ENCODE measurements around the gene ZNF18. TPM values are rescaled to one million over a fixed set of nuclear protein-coding genes. Genes with fewer than 3 reads are reported as not detected.

The ZNF18 gene
- total and polyA plus RNA-seq, 2 donors (not counting 3 experiments of a cell fraction or from before 2014, with no cell fraction given), result 2.3 to 5.8 TPM

DNA sequence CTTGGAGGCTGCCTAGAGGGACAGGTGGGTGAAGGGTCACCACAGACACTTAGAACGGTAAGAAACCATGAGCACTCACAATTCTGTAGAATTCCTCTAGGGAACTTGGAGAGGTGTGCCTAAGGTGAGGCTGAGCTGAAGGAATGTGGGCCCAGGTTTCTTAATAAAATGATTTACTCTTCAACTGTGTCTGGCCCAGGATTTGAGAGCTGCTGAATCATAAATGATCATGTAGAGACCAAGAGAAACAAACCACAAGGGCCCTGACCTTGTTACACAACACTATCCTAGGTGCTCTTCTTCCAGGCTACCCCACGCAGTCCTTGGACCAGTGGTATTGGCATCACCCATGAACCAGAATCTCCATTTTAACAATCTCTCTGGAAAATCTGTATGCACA lies 27.7 kb downstream of the ZNF18 start:
- H2AFZ ChIP-seq (ENCODE audit: low read depth, low read length), result no peak overlapping the region
- no peaks in the 10 kb centered on the region for H3K27me3 ChIP-seq (ENCODE audit: control insufficient read depth in 2 of 2, insufficient read depth in 2 of 2, low read length in 2 of 2)
- no peak overlapping the region for H3K9ac ChIP-seq (replicated peaks; ENCODE audit: extremely low read depth, insufficient read depth, low read length)
- intact Hi-C loops (cut with micrococcal nuclease), result no loop called here
- ChIA-PET CTCF (no interaction called here), POLR2A (no interaction called here)
- H3K9me1 ChIP-seq (replicated peaks; ENCODE audit: control insufficient read depth, extremely low read depth, insufficient read depth, low read length), result no peaks in the 10 kb centered on the region
- FAIRE-seq, result no peak
- no peak overlapping the region for H3K27ac ChIP-seq (ENCODE audit: insufficient read depth, low read depth, low read length)
- BruUV-seq (replicated peaks), result no TSS peak
- no peak overlapping the region for H3K4me2 ChIP-seq (ENCODE audit: insufficient read depth, low read length)
- H3K9me3 ChIP-seq (replicated peaks; ENCODE audit: control insufficient read depth, insufficient read depth, low read length), result no peaks in the 10 kb centered on the region
- no peaks in the 10 kb centered on the region for H3K4me1 ChIP-seq (ENCODE audit: control insufficient read depth, extremely low read depth, insufficient read depth, low read length)
- H3K79me2 ChIP-seq (ENCODE audit: control insufficient read depth, insufficient read depth, low read length), result no peaks in the 10 kb centered on the region
- no peak for DNase-seq (ENCODE audit: low read depth, low spot score)
- H3K4me3 ChIP-seq (replicated peaks in 1 of 3; ENCODE audit: insufficient read depth in 1 of 3, low read depth in 1 of 3, low read length in 3 of 3), result no peak overlapping the region
- dilution Hi-C loops (cut with MboI; ENCODE audit: extremely low pct_ligation_motif_present, low sequenced_read_pairs), result no loop called here
- TF ChIP-seq, protein P1, sequence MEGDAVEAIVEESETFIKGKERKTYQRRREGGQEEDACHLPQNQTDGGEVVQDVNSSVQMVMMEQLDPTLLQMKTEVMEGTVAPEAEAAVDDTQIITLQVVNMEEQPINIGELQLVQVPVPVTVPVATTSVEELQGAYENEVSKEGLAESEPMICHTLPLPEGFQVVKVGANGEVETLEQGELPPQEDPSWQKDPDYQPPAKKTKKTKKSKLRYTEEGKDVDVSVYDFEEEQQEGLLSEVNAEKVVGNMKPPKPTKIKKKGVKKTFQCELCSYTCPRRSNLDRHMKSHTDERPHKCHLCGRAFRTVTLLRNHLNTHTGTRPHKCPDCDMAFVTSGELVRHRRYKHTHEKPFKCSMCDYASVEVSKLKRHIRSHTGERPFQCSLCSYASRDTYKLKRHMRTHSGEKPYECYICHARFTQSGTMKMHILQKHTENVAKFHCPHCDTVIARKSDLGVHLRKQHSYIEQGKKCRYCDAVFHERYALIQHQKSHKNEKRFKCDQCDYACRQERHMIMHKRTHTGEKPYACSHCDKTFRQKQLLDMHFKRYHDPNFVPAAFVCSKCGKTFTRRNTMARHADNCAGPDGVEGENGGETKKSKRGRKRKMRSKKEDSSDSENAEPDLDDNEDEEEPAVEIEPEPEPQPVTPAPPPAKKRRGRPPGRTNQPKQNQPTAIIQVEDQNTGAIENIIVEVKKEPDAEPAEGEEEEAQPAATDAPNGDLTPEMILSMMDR (IDR thresholded peaks at IDR 0.05; ENCODE audit: extremely low read depth in 1 of 2, insufficient read depth in 1 of 2, low read depth in 1 of 2, low read length in 2 of 2), result no peak
- TF ChIP-seq JUN (IDR thresholded peaks at IDR 0.05; ENCODE audit: borderline replicate concordance, insufficient read depth, insufficient read length, low read depth), result no peak
- TF ChIP-seq POLR2A (IDR thresholded peaks at IDR 0.05; ENCODE audit: low read depth, low read length), result no peak
- no peak for TF ChIP-seq GATA2 (IDR thresholded peaks at IDR 0.05; ENCODE audit: insufficient read depth, insufficient read length, low read depth, low read length)
- no peak for TF ChIP-seq MYC (IDR thresholded peaks at IDR 0.05; ENCODE audit: low read depth, low read length)
- TF ChIP-seq, protein P2, sequence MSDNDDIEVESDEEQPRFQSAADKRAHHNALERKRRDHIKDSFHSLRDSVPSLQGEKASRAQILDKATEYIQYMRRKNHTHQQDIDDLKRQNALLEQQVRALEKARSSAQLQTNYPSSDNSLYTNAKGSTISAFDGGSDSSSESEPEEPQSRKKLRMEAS (IDR thresholded peaks at IDR 0.05; ENCODE audit: insufficient read depth, insufficient read length), result no peak
- no peak for TF ChIP-seq POLR2AphosphoS5 (IDR thresholded peaks at IDR 0.05; ENCODE audit: insufficient read depth, low read depth, low read length)
- no peak for TF ChIP-seq FOS (IDR thresholded peaks at IDR 0.05; ENCODE audit: borderline replicate concordance, insufficient read depth, low read length)
- no peak for TF ChIP-seq EZH2 (IDR thresholded peaks at IDR 0.05; ENCODE audit: borderline replicate concordance, low read depth, low read length, severe bottlenecking)
- H4K20me1 ChIP-seq (replicated peaks; ENCODE audit: control insufficient read depth, extremely low read depth, insufficient read depth, low read length), result no peaks in the 10 kb centered on the region
- no peaks in the 10 kb centered on the region for H3K36me3 ChIP-seq (ENCODE audit: control insufficient read depth in 2 of 2, extremely low read depth in 1 of 2, insufficient read depth in 2 of 2, low read length in 2 of 2)
